Measurements from ENCODE around the gene CTDP1.

CTDP1 gene

GRCh38 chr18:79644666-79645057 is 34.9 kb upstream of the CTDP1 start:
- no peak for DNase-seq

GRCh38 chr18:79645291-79645983 is 34.2 kb upstream of the CTDP1 start:
- peak in 1 of 5 experiments; percentile 13 for DNase-seq

GRCh38 chr18:79647307-79647706 is 32.3 kb upstream of the CTDP1 start:
- no peak for DNase-seq

GRCh38 chr18:79650959-79651358 is 28.6 kb upstream of the CTDP1 start:
- DNase-seq, result no peak

GRCh38 chr18:79657342-79657996 is 22.1 kb upstream of the CTDP1 start:
- no peak for DNase-seq

- DNase-seq, result no peak
Observed at GRCh38 chr18:79658366-79658765, 21.2 kb upstream of the CTDP1 start.

- peak in 1 of 5 experiments; percentile 59 for DNase-seq
Observed at GRCh38 chr18:79659733-79660132, 19.9 kb upstream of the CTDP1 start.

- no peak for DNase-seq
Observed at GRCh38 chr18:79662034-79662433, 17.6 kb upstream of the CTDP1 start.

GRCh38 chr18:79662439-79662838 is 17.2 kb upstream of the CTDP1 start:
- DNase-seq, result no peak

GRCh38 chr18:79664525-79665125 is 15.0 kb upstream of the CTDP1 start:
- no peak for DNase-seq

- no peak for DNase-seq
Observed at GRCh38 chr18:79668203-79668602, 11.4 kb upstream of the CTDP1 start.

GRCh38 chr18:79672490-79673276 is 6.9 kb upstream of the CTDP1 start:
- DNase-seq, result no peak

GRCh38 chr18:79677221-79677620 is 2.4 kb upstream of the CTDP1 start:
- no peak for DNase-seq

GRCh38 chr18:79677840-79678239 is 1.8 kb upstream of the CTDP1 start:
- DNase-seq, result no peak

GRCh38 chr18:79678665-79679551 is 695 bp upstream of the CTDP1 start:
- DNase-seq, result peak; percentile 94 to 100 (median 98)

- DNase-seq, result peak in 3 of 5 experiments; percentile 21 to 72 (median 55)
Observed at GRCh38 chr18:79680100-79680879, 687 bp downstream of the CTDP1 start.

GRCh38 chr18:79680891-79681339 is 1.3 kb downstream of the CTDP1 start:
- DNase-seq, result no peak

GRCh38 chr18:79681484-79682387 is 2.1 kb downstream of the CTDP1 start:
- peak in 4 of 5 experiments; percentile 27 to 84 (median 71) for DNase-seq

GRCh38 chr18:79682481-79682880 is 2.9 kb downstream of the CTDP1 start:
- DNase-seq, result no peak

Data from T-helper 2 cell (primary cell).